HepG2 (cell line): ENCODE measurements around the gene SLC35B4. TPM values are rescaled to one million over a fixed set of nuclear protein-coding genes. Genes with fewer than 3 reads are reported as not detected.

Experiments
- ATF5 ChIP-seq: sonication (generic); formaldehyde crosslinking; IDR thresholded peaks from 2 replicates; pipeline ENCODE4 v1.4.0; 2020; ENCODE audit warnings: mild to moderate bottlenecking, low read depth, missing genetic modification reagents
- E2F2 ChIP-seq: sonication (generic); formaldehyde crosslinking; IDR thresholded peaks from 2 replicates; pipeline ENCODE4 v1.4.0; 2020; ENCODE audit warnings: missing genetic modification reagents, borderline replicate concordance
- MIER3 ChIP-seq: IDR thresholded peaks from 2 replicates; pipeline ENCODE4 v1.6.1; 2016; ENCODE audit warnings: missing compliant biosample characterization, borderline replicate concordance
- PAWR ChIP-seq: sonication (generic); formaldehyde crosslinking; IDR thresholded peaks from 2 replicates; pipeline ENCODE4 v1.4.0; 2020; ENCODE audit warnings: missing genetic modification reagents, mild to moderate bottlenecking, borderline replicate concordance
- RARA ChIP-seq: IDR thresholded peaks from 2 replicates; pipeline ENCODE4 v1.6.1; 2016; ENCODE audit warnings: missing genetic modification reagents, missing compliant biosample characterization
- SMAD3 ChIP-seq: sonication (generic); formaldehyde crosslinking; IDR thresholded peaks from 2 replicates; pipeline ENCODE4 v1.4.0; 2020; ENCODE audit warnings: missing genetic modification reagents
- SRSF4 ChIP-seq: fragments of 200-400 bp; formaldehyde crosslinking; IDR thresholded peaks from one replicate; pipeline ENCODE4 v1.6.1; 2018; ENCODE audit warnings: mild to moderate bottlenecking, low read depth, low read length, moderate library complexity; ENCODE audit not compliant: poor library complexity, severe bottlenecking
- ZBTB44 ChIP-seq: sonication (generic); formaldehyde crosslinking; IDR thresholded peaks from 2 replicates; pipeline ENCODE4 v1.4.0; 2020; ENCODE audit warnings: missing genetic modification reagents
- ZNF670 ChIP-seq: sonication (generic); formaldehyde crosslinking; IDR thresholded peaks from 2 replicates; pipeline ENCODE4 v1.8.0; 2022; ENCODE audit warnings: mild to moderate bottlenecking, missing genetic modification reagents, borderline replicate concordance
- ZNF746 ChIP-seq: sonication (generic); formaldehyde crosslinking; IDR thresholded peaks from 2 replicates; pipeline ENCODE4 v1.8.0; 2022; ENCODE audit warnings: mild to moderate bottlenecking, missing genetic modification reagents
- ZNF816 ChIP-seq: sonication (generic); formaldehyde crosslinking; IDR thresholded peaks from 2 replicates; pipeline ENCODE4 v1.8.0; 2022; ENCODE audit warnings: missing genetic modification reagents, mild to moderate bottlenecking, borderline replicate concordance
- polyA plus RNA-seq, 8 experiments: library from polyadenylated mRNA; depleted of rRNA in 3 of 8; stranded (reverse) in 7 of 8; unstranded in 1 of 8; fragments of >200 nt; fragmentation: Illumina TruSeq in 4 of 8; extraction: Trizol in 4 of 8; gene quantifications; 2 replicates each; pipeline versions ENCODE4 v1.2.1 to v1.2.3, GENCODE V29; 2011 to 2016; ENCODE audit warnings: low read depth in 4 of 8, missing spikeins in 1 of 8, mixed read lengths in 1 of 8; ENCODE audit not compliant: insufficient read depth in 1 of 8
- total RNA-seq, 5 experiments: library from RNA; depleted of rRNA; stranded (reverse); fragments of >200 nt; fragmentation: Illumina TruSeq; extraction: Trizol; gene quantifications; 2 replicates each; pipeline ENCODE4 v1.2.3, GENCODE V29; 2016; ENCODE audit warnings: low read depth in 1 of 5
- TF ChIP-seq, protein P1 (sequence below): sonication (generic); formaldehyde crosslinking; IDR thresholded peaks from 2 replicates; pipeline ENCODE4 v1.5.1; 2020; ENCODE audit warnings: missing genetic modification reagents, mild to moderate bottlenecking, borderline replicate concordance
- TF ChIP-seq, protein P2 (sequence below): sonication (generic); formaldehyde crosslinking; IDR thresholded peaks from 2 replicates; pipeline ENCODE4 v1.5.1; 2020; ENCODE audit warnings: missing genetic modification reagents, mild to moderate bottlenecking, borderline replicate concordance
- TF ChIP-seq, protein P3 (sequence below): sonication (generic); formaldehyde crosslinking; conservative IDR thresholded peaks from 2 replicates; pipeline ENCODE4 v1.5.0; 2020; ENCODE audit warnings: missing genetic modification reagents
- TF ChIP-seq, protein P4 (sequence below): sonication (generic); formaldehyde crosslinking; IDR thresholded peaks from 2 replicates; pipeline ENCODE4 v1.4.0; 2020; ENCODE audit warnings: missing genetic modification reagents

The SLC35B4 gene
- total and polyA plus RNA-seq, 2 of the 13 experiments (the other 11 are each of a cell fraction or from before 2014, with no cell fraction given): 17.1 to 17.8 TPM

DNA sequence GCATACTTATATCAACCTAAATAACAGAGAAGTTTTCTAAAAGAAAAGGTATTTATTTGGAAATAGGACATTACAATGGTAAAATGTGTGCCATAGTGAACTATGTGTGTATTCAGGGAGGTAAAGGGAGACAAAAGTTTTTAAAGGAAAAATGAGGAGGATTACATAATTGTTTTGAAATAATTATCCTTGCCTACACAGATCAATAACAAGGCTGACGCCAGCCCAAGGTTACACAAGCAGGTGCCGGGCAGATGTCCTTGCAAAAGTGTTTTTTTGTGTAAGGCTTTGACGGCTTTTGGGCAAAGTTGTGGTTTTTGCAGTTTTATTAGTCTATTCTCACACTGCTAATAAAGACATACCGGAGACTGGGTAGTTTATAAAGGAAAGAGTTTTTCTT lies 22.7 kb upstream of the SLC35B4 start (continued):
- TF ChIP-seq ZBTB44 (CRISPR knock-in tag) (no peak), MIER3 (CRISPR knock-in tag) (0 out of 2 replicates have a peak, but pooled peaks have one; percentile 25), SMAD3 (no peak), PAWR (CRISPR knock-in tag) (no peak), SRSF4 (no peak), ATF5 (CRISPR knock-in tag) (no peak), ZNF746 (no peak), ZNF670 (CRISPR knock-in tag) (no peak), E2F2 (no peak), ZNF816 (no peak), RARA (CRISPR knock-in tag) (peak; percentile 43; the same call in 1 of the 2 replicates)
- TF ChIP-seq, protein P1, sequence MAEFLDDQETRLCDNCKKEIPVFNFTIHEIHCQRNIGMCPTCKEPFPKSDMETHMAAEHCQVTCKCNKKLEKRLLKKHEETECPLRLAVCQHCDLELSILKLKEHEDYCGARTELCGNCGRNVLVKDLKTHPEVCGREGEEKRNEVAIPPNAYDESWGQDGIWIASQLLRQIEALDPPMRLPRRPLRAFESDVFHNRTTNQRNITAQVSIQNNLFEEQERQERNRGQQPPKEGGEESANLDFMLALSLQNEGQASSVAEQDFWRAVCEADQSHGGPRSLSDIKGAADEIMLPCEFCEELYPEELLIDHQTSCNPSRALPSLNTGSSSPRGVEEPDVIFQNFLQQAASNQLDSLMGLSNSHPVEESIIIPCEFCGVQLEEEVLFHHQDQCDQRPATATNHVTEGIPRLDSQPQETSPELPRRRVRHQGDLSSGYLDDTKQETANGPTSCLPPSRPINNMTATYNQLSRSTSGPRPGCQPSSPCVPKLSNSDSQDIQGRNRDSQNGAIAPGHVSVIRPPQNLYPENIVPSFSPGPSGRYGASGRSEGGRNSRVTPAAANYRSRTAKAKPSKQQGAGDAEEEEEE (CRISPR knock-in tag): no peak
- TF ChIP-seq, protein P2, sequence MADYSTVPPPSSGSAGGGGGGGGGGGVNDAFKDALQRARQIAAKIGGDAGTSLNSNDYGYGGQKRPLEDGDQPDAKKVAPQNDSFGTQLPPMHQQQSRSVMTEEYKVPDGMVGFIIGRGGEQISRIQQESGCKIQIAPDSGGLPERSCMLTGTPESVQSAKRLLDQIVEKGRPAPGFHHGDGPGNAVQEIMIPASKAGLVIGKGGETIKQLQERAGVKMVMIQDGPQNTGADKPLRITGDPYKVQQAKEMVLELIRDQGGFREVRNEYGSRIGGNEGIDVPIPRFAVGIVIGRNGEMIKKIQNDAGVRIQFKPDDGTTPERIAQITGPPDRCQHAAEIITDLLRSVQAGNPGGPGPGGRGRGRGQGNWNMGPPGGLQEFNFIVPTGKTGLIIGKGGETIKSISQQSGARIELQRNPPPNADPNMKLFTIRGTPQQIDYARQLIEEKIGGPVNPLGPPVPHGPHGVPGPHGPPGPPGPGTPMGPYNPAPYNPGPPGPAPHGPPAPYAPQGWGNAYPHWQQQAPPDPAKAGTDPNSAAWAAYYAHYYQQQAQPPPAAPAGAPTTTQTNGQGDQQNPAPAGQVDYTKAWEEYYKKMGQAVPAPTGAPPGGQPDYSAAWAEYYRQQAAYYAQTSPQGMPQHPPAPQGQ (CRISPR knock-in tag): no peak
- TF ChIP-seq, protein P3, sequence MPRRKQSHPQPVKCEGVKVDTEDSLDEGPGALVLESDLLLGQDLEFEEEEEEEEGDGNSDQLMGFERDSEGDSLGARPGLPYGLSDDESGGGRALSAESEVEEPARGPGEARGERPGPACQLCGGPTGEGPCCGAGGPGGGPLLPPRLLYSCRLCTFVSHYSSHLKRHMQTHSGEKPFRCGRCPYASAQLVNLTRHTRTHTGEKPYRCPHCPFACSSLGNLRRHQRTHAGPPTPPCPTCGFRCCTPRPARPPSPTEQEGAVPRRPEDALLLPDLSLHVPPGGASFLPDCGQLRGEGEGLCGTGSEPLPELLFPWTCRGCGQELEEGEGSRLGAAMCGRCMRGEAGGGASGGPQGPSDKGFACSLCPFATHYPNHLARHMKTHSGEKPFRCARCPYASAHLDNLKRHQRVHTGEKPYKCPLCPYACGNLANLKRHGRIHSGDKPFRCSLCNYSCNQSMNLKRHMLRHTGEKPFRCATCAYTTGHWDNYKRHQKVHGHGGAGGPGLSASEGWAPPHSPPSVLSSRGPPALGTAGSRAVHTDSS: no peak
- TF ChIP-seq, protein P4, sequence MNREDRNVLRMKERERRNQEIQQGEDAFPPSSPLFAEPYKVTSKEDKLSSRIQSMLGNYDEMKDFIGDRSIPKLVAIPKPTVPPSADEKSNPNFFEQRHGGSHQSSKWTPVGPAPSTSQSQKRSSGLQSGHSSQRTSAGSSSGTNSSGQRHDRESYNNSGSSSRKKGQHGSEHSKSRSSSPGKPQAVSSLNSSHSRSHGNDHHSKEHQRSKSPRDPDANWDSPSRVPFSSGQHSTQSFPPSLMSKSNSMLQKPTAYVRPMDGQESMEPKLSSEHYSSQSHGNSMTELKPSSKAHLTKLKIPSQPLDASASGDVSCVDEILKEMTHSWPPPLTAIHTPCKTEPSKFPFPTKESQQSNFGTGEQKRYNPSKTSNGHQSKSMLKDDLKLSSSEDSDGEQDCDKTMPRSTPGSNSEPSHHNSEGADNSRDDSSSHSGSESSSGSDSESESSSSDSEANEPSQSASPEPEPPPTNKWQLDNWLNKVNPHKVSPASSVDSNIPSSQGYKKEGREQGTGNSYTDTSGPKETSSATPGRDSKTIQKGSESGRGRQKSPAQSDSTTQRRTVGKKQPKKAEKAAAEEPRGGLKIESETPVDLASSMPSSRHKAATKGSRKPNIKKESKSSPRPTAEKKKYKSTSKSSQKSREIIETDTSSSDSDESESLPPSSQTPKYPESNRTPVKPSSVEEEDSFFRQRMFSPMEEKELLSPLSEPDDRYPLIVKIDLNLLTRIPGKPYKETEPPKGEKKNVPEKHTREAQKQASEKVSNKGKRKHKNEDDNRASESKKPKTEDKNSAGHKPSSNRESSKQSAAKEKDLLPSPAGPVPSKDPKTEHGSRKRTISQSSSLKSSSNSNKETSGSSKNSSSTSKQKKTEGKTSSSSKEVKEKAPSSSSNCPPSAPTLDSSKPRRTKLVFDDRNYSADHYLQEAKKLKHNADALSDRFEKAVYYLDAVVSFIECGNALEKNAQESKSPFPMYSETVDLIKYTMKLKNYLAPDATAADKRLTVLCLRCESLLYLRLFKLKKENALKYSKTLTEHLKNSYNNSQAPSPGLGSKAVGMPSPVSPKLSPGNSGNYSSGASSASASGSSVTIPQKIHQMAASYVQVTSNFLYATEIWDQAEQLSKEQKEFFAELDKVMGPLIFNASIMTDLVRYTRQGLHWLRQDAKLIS: no peak
